ENCODE results near the gene KIAA1217.

DNA sequence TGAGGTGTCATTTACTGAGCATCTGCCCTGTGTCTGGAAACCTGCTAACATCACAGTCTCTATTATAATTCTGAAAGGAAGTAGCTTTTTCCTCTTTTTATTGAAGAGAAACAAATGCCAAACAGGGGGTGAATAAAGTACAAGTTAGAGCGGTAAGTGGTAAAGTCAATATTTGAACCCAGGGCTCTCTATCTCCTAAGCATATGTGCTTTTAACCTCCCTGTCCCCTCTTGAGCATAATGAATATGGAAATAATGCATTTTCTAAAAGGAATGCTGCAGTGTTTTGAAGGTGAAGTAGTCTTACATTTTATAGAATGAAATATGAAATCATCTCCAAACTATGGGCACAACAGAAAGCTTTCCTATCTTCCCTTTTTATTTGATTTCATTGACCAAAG lies 196.7 kb downstream of the KIAA1217 start:
- TF ChIP-seq, protein P1, sequence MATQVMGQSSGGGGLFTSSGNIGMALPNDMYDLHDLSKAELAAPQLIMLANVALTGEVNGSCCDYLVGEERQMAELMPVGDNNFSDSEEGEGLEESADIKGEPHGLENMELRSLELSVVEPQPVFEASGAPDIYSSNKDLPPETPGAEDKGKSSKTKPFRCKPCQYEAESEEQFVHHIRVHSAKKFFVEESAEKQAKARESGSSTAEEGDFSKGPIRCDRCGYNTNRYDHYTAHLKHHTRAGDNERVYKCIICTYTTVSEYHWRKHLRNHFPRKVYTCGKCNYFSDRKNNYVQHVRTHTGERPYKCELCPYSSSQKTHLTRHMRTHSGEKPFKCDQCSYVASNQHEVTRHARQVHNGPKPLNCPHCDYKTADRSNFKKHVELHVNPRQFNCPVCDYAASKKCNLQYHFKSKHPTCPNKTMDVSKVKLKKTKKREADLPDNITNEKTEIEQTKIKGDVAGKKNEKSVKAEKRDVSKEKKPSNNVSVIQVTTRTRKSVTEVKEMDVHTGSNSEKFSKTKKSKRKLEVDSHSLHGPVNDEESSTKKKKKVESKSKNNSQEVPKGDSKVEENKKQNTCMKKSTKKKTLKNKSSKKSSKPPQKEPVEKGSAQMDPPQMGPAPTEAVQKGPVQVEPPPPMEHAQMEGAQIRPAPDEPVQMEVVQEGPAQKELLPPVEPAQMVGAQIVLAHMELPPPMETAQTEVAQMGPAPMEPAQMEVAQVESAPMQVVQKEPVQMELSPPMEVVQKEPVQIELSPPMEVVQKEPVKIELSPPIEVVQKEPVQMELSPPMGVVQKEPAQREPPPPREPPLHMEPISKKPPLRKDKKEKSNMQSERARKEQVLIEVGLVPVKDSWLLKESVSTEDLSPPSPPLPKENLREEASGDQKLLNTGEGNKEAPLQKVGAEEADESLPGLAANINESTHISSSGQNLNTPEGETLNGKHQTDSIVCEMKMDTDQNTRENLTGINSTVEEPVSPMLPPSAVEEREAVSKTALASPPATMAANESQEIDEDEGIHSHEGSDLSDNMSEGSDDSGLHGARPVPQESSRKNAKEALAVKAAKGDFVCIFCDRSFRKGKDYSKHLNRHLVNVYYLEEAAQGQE (IDR thresholded peaks at IDR 0.05; ENCODE audit: insufficient read depth in 1 of 2, low read depth in 2 of 2, low read length in 2 of 2), result no peak
- TF ChIP-seq POLR2AphosphoS5 (IDR thresholded peaks at IDR 0.05; ENCODE audit: low read depth, low read length) (no peak), TAF1 (IDR thresholded peaks at IDR 0.05; ENCODE audit: borderline replicate concordance, insufficient read depth, low read length) (no peak), SIN3A (IDR thresholded peaks at IDR 0.05; ENCODE audit: borderline replicate concordance, insufficient read depth, low read length) (no peak)

Data from PFSK-1 (cell line).